WTC11 (cell line): ENCODE results near the gene FOXP1. TPM values are rescaled to one million over a fixed set of nuclear protein-coding genes. Genes with fewer than 3 reads are reported as not detected.

Source experiments
- ATAC-seq: fragments of 200-7000 bp; cut with Tn5 transposase; 2 replicates; pipeline ENCODE4 v1.10.0; 2021; ENCODE audit warnings: mild to moderate bottlenecking, moderate library complexity
- CTCF ChIA-PET: fragments of 300-600 bp; sonication (Branson Sonifier 250); formaldehyde crosslinking; loops from one replicate; lab custom pipeline; 2021; ENCODE audit warnings: antibody characterized with exemption; lab: Charles Lee
- POLR2A ChIA-PET: fragments of 350-600 bp; sonication (Branson Sonifier 250); formaldehyde crosslinking; loops from one replicate; lab custom pipeline; 2021; ENCODE audit warnings: antibody characterized with exemption; lab: Charles Lee
- DNase-seq: peaks from one replicate; pipeline ENCODE4 v3.0.0; 2021; ENCODE audit warnings: low spot score
- H3K27ac Mint-ChIP-seq: 2 replicates; pipeline ENCODE4 v1.8.0; 2021; ENCODE audit warnings: mixed read lengths
- H3K27me3 Mint-ChIP-seq: 2 replicates; pipeline ENCODE4 v1.8.0; 2021; ENCODE audit warnings: low read depth, mild to moderate bottlenecking, moderate library complexity, mixed read lengths
- H3K36me3 Mint-ChIP-seq: 2 replicates; pipeline ENCODE4 v1.8.0; 2021; ENCODE audit warnings: mixed read lengths
- H3K4me1 Mint-ChIP-seq: 2 replicates; pipeline ENCODE4 v1.8.0; 2022; ENCODE audit warnings: mixed read lengths
- H3K4me3 Mint-ChIP-seq: 2 replicates; pipeline ENCODE4 v1.8.0; 2021; ENCODE audit warnings: mild to moderate bottlenecking, moderate library complexity, mixed read lengths
- H3K9me3 Mint-ChIP-seq: 2 replicates; pipeline ENCODE4 v1.8.0; 2021; ENCODE audit warnings: mixed read lengths
- EMX1 ChIP-seq: fragments of 250-450 bp; sonication (Bioruptor Pico); IDR thresholded peaks from 2 replicates; pipeline ENCODE4 v1.8.0; 2021; ENCODE audit warnings: mild to moderate bottlenecking
- HMGA2 ChIP-seq: fragments of 250-450 bp; sonication (Bioruptor Pico); IDR thresholded peaks from 2 replicates; pipeline ENCODE4 v1.4.0; 2021; ENCODE audit warnings: mild to moderate bottlenecking, moderate library complexity
- NR3C1 ChIP-seq: sonication (generic); formaldehyde crosslinking; conservative IDR thresholded peaks from 2 replicates; pipeline ENCODE4 v1.8.1; 2023; ENCODE audit warnings: low read depth, mild to moderate bottlenecking, missing genetic modification reagents
- ZNF232 ChIP-seq: sonication (generic); formaldehyde crosslinking; IDR thresholded peaks from 2 replicates; pipeline ENCODE4 v1.8.0; 2022; ENCODE audit warnings: mild to moderate bottlenecking, missing genetic modification reagents
- ZNF263 ChIP-seq: sonication (generic); formaldehyde crosslinking; IDR thresholded peaks from 2 replicates; pipeline ENCODE4 v1.8.1; 2022; ENCODE audit warnings: low read depth, mild to moderate bottlenecking, moderate library complexity, missing genetic modification reagents
- total RNA-seq: library from RNA; stranded (reverse); gene quantifications from 3 replicates; pipeline ENCODE4 v1.2.3, GENCODE V29; 2021
- TF ChIP-seq, protein P1 (sequence below): sonication (generic); formaldehyde crosslinking; IDR thresholded peaks from 2 replicates; pipeline ENCODE4 v1.8.0; 2022; ENCODE audit warnings: missing genetic modification reagents
- TF ChIP-seq, protein P2 (sequence below): sonication (generic); formaldehyde crosslinking; IDR thresholded peaks from 2 replicates; pipeline ENCODE4 v1.8.1; 2022; ENCODE audit warnings: missing genetic modification reagents, borderline replicate concordance
- TF ChIP-seq, protein P3 (sequence below): sonication (generic); formaldehyde crosslinking; conservative IDR thresholded peaks from 2 replicates; pipeline ENCODE4 v1.8.1; 2023; ENCODE audit warnings: mild to moderate bottlenecking, low read depth, missing genetic modification reagents, moderate library complexity
- TF ChIP-seq, protein P4 (sequence below): sonication (generic); formaldehyde crosslinking; IDR thresholded peaks from 2 replicates; pipeline ENCODE4 v1.8.0; 2022; ENCODE audit warnings: mild to moderate bottlenecking, missing genetic modification reagents

Gene FOXP1
- total RNA-seq, 1 experiment from 2014 or later = 25.8 TPM

DNA sequence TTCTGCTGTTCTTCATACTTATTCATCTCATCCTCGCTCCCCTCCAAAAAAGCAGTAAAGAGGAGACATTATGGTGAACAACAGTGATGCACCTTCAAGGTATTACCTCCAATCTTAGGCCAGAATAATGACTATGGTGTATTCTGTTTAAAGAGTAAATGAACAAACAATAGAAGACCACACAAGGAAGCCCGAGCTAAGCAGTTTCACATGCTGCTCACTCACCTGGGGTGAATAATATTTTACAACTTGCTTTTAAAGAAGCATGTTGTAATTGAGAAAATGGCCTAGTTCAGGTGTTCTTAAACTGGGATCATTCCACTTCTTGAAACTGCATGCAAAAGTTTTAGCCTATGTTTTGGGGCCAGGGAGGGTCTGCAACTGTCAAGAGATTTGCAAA lies 581.2 kb downstream of the FOXP1 start (continued):
- TF ChIP-seq, protein P1, sequence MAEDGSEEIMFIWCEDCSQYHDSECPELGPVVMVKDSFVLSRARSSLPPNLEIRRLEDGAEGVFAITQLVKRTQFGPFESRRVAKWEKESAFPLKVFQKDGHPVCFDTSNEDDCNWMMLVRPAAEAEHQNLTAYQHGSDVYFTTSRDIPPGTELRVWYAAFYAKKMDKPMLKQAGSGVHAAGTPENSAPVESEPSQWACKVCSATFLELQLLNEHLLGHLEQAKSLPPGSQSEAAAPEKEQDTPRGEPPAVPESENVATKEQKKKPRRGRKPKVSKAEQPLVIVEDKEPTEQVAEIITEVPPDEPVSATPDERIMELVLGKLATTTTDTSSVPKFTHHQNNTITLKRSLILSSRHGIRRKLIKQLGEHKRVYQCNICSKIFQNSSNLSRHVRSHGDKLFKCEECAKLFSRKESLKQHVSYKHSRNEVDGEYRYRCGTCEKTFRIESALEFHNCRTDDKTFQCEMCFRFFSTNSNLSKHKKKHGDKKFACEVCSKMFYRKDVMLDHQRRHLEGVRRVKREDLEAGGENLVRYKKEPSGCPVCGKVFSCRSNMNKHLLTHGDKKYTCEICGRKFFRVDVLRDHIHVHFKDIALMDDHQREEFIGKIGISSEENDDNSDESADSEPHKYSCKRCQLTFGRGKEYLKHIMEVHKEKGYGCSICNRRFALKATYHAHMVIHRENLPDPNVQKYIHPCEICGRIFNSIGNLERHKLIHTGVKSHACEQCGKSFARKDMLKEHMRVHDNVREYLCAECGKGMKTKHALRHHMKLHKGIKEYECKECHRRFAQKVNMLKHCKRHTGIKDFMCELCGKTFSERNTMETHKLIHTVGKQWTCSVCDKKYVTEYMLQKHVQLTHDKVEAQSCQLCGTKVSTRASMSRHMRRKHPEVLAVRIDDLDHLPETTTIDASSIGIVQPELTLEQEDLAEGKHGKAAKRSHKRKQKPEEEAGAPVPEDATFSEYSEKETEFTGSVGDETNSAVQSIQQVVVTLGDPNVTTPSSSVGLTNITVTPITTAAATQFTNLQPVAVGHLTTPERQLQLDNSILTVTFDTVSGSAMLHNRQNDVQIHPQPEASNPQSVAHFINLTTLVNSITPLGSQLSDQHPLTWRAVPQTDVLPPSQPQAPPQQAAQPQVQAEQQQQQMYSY = no peak
- no peak for TF ChIP-seq NR3C1 (CRISPR knock-in tag)

DNA sequence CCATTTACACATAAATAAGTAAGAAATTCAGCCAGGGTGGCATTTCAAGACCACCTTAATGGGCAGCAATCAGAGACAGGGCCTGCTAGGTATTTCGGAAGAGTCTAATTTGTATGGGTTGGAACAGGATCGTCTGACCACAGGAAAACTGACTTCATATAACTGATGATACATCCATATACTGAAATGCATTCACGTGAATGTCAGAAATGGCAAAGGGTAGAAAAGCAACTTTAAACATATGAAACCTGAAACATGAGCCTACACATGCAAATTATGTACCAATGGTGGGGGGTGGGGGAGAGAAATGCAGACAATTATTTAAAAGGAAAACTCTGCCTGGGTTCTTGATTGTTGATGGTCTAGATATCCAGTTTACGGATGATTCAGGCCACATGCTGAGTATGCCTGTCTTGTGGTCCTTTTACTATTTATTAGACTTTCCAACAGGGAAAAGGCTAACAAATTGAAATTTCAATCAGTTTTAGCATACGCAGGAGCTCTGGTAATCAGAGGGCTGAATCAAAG lies 582.2 kb downstream of the FOXP1 start:
- Mint-ChIP-seq H3K9me3 (no peaks in the 10 kb centered on the region), H3K36me3 (no peaks in the 10 kb centered on the region), H3K4me3 (no peak overlapping the region), H3K4me1 (peaks cover 28% of the 10 kb centered on the region), H3K27ac (no peak overlapping the region), H3K27me3 (no peaks in the 10 kb centered on the region)
- ChIA-PET POLR2A (no interaction called here), CTCF (no interaction called here)
- ATAC-seq (no peak), DNase-seq (no peak)
- TF ChIP-seq HMGA2 (CRISPR knock-in tag) = no peak
- TF ChIP-seq ZNF263 (CRISPR knock-in tag) = no peak
- TF ChIP-seq, protein P2, sequence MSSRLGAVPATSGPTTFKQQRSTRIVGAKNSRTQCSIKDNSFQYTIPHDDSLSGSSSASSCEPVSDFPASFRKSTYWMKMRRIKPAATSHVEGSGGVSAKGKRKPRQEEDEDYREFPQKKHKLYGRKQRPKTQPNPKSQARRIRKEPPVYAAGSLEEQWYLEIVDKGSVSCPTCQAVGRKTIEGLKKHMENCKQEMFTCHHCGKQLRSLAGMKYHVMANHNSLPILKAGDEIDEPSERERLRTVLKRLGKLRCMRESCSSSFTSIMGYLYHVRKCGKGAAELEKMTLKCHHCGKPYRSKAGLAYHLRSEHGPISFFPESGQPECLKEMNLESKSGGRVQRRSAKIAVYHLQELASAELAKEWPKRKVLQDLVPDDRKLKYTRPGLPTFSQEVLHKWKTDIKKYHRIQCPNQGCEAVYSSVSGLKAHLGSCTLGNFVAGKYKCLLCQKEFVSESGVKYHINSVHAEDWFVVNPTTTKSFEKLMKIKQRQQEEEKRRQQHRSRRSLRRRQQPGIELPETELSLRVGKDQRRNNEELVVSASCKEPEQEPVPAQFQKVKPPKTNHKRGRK (CRISPR knock-in tag) = no peak
- TF ChIP-seq, protein P3, sequence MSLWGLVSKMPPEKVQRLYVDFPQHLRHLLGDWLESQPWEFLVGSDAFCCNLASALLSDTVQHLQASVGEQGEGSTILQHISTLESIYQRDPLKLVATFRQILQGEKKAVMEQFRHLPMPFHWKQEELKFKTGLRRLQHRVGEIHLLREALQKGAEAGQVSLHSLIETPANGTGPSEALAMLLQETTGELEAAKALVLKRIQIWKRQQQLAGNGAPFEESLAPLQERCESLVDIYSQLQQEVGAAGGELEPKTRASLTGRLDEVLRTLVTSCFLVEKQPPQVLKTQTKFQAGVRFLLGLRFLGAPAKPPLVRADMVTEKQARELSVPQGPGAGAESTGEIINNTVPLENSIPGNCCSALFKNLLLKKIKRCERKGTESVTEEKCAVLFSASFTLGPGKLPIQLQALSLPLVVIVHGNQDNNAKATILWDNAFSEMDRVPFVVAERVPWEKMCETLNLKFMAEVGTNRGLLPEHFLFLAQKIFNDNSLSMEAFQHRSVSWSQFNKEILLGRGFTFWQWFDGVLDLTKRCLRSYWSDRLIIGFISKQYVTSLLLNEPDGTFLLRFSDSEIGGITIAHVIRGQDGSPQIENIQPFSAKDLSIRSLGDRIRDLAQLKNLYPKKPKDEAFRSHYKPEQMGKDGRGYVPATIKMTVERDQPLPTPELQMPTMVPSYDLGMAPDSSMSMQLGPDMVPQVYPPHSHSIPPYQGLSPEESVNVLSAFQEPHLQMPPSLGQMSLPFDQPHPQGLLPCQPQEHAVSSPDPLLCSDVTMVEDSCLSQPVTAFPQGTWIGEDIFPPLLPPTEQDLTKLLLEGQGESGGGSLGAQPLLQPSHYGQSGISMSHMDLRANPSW = no peak
- TF ChIP-seq ZNF232 (CRISPR knock-in tag) = no peak
- TF ChIP-seq, protein P4, sequence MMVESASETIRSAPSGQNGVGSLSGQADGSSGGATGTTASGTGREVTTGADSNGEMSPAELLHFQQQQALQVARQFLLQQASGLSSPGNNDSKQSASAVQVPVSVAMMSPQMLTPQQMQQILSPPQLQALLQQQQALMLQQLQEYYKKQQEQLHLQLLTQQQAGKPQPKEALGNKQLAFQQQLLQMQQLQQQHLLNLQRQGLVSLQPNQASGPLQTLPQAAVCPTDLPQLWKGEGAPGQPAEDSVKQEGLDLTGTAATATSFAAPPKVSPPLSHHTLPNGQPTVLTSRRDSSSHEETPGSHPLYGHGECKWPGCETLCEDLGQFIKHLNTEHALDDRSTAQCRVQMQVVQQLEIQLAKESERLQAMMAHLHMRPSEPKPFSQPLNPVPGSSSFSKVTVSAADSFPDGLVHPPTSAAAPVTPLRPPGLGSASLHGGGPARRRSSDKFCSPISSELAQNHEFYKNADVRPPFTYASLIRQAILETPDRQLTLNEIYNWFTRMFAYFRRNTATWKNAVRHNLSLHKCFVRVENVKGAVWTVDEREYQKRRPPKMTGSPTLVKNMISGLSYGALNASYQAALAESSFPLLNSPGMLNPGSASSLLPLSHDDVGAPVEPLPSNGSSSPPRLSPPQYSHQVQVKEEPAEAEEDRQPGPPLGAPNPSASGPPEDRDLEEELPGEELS (CRISPR knock-in tag) = no peak
- TF ChIP-seq EMX1 (CRISPR knock-in tag) = no peak
- TF ChIP-seq, protein P1 = no peak
